HG03025 (cell line): ENCODE results near the gene SDR39U1.
A peak's percentile ranks its signal among the peaks of the same experiment; 100 is the strongest.

Experiments used
- ATAC-seq: cut with Tn5 transposase; IDR thresholded peaks from one replicate; pipeline ENCODE4 v1.9.1; 2021; ENCODE audit warnings: mild to moderate bottlenecking, moderate library complexity; ENCODE audit not compliant: unreplicated experiment, low FRiP score

The SDR39U1 gene

DNA sequence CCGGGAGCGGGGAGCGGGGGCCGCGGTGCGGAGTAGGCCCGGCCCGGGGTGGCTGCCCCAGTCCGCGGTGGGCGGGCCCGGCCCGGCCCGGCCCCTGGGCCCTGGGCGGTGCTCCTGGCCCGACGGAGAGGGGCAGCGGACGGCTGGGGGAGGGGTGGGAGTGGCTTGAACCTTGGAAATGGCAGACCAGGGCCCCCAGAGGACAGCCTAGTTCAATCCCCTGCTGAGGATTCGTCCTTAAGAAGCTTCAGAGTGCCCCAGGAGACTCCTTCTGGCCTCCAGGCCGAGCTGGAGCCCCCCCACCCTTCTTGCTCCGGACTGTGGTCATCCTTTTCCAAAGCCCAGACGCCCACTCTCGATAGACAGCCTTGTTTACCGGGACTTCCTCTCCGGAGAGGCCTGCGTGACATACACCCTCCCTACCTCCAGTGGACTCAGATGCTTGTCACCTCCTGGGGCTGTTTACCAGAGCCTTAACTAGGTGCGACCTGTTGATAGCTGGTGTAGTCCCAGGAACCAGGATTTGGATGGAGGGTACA, 12.4 kb downstream of the SDR39U1 start:
- ATAC-seq = peak; percentile 46

DNA sequence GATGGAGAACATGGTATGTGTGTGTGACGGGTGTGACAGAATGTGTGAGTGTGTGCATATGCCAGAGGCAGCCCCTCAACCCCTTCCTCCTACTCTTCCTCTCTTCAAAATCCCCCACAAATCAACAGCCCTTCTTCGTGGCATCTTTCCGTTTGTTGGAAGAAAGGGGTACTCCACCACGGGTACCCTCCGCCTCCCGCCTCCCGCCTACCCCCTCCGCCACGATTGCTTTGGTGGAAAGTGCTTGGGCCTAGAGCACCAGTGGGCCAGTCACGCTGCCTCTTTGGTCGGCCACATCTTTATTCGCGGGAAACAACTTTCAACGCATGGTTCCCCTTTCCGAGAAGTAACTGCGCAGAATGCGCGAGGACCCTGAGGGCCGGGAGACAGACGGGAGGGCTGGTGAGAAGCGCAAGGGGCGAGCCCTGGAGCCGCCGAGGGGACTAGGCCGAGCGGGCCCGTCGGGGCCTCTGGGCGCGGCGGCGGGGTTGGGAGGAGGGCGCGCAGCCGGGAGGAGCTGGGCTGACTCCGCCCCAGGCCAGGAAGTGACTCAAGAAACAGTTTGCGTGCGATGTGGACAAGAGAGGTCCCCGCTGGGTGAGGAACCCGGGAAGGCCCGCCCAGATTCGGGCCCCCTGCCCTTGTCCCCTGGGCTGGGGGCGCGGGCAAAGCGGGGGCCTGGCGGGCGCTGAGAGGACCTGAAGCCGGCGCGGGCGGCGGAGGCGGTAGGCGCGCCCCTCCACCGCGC, 13.0 kb downstream of the SDR39U1 start, which contains the start of the genes CBLN3 and KHNYN:
TSS of gene CBLN3 (minus strand) at position 274 of the 748 bp plus-strand sequence. CDS start 614 bp downstream, outside the sequence.
TSS of gene KHNYN (plus strand) at position 560 of the 748 bp plus-strand sequence. CDS start 777 bp downstream, outside the sequence.
- peak; percentile 83 for ATAC-seq

DNA sequence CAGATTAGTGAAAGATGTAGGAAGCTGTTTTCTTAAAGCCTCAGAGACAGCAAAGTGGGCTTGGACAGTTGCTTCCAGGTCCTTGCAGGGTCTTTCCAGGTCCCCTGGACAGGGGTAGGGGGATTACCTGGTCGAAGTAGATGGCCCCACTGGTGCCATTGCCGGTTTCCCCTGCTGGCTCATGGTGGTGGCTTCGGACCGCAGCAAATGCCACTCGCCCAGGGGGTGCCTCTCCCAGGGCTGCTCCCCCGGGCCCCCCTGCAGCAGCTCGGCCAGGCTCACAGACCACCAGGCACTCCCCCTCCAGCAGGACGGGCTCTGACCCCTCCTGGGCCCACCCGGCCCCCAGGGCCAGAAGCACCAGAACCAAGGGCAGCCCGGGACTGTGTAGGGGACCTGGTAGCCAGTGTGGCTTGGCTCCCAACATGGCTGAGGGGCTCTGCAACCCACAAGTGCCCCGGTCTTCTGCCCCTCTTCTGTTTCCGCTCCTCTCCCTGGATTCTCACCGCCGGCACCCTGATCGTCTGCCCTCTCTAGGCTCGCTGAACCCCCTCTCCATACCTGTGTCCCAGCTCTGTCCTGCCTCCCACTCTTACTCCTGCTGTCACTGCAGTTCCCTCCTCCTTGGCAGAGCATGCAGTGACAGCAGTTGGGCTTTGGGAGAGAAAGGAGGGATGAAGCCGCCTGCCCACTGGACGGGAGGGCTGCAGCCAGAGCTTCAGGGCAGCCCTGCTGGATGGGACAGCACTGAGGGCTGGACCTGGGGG, 13.8 kb downstream of the SDR39U1 start:
- ATAC-seq = no peak

DNA sequence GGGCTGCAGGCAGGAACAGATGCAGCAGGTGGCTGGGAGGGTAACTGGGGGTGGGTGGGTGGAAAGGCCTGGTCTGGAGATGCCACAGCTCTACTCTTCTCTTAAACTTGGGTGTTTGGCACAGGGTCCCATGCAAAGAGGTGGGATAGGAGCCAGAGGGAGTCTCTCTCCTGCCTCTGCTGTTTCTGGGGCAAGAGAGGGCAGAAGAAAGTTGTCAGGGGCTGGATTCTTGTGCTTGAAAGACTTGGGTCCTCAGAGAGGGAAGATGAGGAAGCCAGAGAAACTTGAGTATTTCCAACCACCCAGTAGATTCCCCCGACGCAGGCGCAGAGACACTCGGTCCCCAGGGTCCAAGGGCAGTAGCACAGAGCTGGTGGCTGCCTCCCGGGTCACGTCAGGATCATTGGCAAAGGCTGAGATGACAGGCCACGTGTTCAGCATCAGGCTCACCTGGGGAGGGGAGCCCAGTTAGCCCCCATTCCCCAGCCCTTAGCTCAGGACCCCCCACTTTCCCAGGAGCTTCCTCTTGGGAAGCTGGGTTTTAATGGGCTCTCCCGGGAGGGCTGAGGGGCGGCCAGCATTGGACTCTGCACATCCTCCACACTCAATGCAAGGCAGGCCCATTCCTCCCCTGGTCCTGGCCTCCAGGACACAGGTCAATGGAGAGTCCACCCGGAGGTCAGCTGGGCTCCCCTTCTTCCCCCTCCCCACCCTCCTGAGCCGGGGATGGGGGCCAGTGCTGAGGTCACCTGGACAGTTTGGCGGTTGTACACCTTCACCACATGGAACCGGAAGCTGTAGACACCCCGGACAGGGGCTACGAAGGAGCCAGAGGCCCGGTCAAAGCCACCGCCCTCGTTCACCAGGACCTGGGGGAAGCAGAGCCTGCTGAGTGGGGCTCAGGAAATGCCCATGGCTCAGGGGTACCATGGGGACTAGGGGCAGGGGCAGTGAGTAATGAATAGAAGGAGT, 14.8 kb downstream of the SDR39U1 start:
- no peak for ATAC-seq

DNA sequence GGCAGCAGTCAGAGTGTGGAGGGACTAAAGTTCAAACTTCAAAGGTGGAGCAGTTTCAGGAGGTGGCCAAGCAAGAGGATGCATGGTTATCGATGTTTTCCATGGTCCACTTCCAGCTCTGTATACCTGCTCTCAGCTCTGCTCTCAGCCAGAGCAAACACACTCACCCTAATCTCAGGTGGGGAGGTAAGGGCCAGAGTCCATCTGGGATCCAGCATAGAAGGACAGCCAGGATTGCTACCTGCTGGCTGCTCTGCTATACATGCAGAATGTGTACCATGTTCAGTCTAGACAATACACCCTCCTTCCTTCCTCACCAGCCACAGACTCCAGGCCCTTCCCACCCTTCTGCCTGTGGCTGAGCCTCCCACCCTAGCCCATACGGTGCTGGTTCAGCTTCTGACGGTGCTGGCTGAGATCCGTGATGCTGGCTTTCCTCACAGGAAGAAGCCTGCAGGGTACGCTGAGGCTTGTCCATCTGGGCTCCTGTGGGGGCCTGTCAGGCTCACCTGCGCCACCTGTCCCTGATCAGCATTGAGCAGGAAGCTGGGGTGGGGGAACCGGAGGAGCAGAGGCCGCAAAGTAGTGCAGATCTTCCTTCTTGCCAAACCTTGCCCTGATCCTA, 15.6 kb downstream of the SDR39U1 start:
- ATAC-seq = no peak

DNA sequence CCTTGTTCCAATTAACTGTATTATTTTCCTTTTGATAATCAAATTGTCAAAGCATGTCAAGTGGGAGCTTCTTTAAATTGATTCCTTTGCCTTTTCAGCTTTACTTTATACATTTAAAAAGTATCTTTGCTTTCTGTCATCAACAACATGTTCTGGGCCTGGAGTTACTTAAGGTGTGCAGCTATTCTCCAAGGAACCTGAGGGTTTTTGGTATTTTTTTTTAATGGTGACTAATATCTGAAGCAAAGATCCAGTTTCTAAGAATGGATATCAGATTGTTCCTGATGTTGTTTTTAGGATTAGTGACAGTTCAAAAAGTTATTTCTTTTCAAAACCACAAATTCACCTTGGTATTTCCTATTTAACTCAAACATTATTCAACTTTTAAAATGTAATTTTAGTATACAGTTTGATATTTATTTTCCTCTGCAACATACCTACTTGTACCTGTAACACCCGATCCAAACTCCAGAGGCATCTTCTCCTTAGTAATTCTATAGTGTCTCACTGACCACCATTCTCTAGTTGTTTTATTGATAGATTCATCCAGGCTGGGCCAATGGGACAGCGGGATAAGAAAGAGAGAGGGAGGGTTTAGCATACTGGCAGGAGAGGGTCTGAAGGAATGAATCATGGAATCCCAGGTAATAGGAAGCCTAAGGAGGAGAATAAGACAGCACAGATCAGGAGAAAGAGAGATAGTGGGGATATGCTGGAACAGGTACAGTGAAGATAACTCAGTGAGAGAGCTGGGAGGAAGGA, 16.2 kb downstream of the SDR39U1 start:
- ATAC-seq = no peak

DNA sequence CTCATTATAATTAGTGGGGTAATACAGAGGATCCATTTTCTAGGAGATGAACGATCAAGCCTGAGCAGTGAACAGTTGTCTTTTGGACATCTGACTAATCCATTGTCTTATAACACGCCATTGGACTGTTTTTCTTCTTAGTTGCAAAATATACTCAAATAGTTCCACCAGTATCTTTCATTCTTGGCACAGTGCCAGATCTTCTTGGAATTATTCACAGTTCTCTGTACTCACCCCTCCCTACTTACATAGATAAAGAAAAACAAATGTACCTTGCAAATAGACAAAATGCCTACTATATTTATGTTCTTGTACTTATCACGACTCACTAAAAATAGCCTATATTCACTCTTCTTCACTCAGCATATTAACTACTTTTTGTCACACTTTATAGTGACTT, 16.9 kb downstream of the SDR39U1 start:
- ATAC-seq = no peak

DNA sequence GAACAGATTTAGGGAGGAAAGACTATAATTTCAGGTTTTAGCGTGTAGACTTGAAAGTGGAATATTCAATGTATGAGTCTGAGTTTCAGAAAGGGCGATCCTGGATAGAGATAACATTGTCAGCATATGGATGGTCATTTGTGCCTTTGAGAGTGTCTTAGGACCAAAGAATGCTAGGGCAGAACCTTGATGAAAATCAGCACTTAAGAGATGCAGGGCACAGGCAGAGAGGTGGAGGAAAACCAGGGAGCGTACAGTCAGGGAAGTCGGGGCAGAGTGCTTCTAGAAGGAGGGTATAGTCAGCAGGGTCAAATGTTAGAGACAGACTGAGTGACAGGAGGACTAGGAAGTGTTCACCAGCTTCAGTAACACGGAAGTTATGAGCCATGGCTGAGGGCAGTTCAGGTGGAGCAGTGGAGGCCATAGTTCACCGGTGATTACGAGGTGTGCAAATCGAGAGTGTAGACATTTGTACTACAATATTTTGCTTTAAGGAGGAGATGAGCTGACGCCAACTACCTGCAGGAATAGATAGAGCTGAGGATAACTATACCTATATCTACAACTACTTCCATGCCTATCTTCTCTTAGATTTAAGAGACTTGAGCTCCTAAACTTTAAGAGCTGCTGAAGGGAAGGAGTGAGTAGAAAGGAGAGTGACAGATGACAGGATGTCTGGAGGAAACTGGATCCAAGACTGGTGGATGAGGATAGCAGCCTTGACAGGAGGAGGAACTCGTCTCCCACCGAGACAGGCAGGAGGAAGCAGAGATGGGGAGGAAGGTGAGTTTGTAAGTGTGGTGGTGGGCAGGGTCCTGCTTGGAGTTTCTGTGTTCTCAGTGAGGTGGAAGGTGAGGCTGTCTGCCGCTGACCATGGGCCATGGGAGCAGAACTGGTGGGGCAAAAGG, 19.6 kb downstream of the SDR39U1 start:
- ATAC-seq = no peak

DNA sequence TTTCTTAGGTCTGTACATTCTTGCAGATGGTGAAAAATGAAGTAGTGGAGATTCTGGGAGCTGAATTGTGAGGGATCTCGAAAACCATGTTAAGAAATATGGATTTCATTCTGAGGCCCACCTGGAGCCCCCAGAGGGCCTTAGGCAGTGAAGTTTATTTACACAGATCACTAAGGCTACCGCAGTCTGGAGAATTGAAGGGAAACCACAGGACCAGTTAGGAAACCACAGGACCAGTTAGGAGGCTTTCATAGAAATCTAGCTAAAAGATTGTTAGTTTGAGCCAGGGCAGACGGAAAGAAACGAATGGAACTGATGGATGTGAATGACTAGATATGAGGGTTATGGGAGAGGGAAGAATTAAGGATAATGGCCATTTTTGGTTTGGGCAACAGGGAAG, 20.3 kb downstream of the SDR39U1 start:
- ATAC-seq = no peak

DNA sequence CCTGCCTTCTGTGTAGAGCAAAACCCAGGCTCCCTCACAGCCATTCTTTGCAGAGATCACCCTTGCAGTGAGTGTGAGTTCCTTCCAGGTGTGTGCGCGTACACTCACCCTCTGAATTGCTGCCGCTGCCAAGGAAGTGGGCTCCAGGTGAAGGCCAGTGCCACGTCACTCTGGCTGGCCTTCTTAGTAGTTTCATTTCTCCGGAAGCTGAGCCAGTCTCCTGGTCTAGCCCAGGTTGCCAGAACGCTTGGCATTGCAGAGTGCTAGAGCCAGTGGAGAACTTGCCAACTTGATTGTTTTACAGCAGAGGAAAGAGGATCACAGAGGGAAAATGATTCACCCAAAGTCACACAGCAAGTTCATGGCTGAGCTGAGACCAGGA, 24.1 kb downstream of the SDR39U1 start:
- ATAC-seq = no peak

DNA sequence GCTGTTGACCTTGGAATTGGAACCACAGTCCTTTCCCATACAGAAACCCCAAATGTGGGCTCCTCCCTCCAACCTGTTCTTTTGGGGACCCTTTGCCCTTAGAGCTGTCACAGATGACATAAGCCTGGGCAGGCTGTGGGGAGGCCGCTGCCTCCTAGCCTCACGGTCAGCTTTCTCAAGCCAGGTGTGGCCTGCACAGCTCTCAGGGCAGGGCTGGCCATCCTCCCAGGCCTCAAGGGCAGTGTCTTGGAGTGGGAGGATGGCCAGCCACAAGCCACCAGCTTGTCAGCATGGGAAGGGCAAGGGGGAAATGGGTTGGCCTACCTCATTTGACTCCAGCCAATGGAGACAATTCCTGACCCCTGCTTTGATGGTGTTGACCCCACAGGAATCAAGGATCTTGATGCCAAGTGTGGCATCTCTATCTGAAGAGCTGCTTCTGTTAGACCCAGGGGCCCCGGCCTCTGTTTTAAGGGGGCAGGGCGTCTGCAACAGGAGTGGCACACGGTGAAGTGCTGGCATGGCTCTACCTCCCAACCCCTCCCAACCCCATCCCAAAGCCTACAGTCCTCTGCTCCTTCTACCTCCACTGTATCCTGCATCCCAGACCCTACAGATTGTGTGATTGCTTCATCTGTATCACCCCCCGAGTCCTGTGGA, 24.6 kb downstream of the SDR39U1 start:
- no peak for ATAC-seq

DNA sequence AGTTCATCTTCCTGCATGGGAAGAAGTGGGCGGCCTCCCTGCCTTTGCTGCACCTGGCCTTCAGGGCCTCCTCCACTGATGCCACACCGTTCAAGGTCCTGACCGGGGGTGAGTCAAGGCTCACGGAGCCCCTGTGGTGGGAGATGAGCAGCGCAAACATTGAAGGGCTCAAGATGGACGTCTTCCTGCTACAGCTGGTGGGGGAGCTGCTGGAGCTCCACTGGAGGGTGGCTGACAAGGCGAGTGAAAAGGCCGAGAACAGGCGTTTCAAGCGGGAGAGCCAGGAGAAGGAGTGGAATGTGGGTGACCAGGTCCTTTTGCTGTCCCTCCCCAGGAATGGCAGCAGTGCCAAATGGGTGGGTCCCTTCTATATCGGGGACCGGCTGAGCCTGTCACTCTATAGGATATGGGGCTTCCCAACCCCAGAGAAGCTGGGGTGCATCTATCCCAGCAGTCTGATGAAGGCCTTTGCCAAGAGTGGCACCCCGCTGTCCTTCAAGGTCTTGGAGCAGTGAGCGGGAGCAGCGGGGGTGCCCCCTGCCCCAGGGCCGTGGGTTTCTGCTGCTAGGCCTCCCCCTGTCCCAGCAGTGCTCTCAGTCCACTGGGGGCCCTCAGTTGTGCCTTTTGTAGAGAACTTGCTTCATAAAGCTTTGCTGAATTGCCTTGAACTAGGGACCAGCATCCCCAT, 25.5 kb downstream of the SDR39U1 start:
- ATAC-seq = no peak

DNA sequence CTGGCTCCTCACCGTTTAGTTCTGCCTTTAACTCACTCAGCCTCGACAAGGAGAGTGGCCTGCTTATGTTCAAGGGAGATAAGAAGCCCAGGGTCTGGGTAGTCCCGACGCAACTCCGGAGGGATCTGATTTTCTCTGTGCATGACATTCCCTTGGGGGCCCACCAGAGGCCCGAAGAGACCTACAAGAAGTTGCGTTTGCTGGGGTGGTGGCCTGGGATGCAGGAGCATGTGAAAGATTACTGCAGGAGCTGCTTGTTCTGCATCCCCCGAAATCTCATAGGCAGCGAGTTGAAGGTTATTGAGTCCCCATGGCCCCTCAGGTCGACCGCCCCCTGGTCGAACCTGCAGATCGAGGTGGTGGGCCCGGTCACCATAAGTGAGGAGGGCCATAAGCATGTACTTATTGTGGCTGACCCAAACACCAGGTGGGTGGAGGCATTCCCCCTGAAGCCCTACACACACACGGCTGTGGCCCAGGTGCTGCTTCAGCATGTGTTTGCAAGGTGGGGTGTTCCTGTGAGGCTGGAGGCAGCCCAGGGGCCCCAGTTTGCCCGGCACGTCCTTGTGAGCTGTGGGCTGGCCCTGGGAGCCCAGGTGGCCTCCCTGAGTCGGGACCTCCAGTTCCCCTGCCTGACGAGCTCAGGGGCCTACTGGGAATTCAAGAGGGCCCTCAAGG, 26.2 kb downstream of the SDR39U1 start:
- ATAC-seq = no peak

DNA sequence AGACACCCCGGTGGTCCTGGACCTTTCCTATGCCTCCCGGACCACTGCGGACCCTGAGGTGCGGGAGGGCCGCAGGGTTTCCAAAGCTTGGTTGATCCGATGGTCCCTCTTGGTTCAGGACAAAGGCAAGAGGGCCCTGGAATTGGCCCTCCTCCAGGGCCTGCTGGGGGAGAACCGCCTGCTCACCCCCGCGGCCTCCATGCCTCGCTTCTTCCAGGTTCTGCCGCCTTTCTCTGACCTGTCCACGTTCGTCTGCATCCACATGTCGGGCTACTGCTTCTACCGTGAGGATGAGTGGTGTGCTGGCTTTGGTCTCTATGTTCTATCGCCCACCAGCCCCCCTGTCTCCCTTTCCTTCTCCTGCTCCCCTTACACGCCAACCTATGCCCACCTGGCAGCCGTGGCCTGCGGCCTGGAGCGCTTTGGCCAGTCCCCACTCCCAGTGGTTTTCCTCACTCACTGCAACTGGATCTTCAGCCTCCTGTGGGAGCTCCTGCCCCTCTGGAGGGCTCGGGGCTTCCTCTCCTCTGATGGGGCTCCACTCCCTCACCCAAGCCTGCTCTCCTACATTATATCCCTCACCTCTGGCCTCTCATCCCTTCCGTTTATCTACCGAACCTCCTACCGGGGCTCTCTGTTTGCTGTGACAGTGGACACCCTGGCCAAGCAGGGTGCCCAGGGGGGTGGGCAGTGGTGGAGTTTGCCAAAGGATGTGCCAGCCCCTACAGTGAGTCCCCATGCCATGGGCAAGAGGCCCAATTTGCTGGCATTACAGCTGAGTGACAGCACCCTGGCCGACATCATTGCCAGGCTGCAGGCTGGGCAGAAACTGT, 26.9 kb downstream of the SDR39U1 start:
- ATAC-seq = no peak

DNA sequence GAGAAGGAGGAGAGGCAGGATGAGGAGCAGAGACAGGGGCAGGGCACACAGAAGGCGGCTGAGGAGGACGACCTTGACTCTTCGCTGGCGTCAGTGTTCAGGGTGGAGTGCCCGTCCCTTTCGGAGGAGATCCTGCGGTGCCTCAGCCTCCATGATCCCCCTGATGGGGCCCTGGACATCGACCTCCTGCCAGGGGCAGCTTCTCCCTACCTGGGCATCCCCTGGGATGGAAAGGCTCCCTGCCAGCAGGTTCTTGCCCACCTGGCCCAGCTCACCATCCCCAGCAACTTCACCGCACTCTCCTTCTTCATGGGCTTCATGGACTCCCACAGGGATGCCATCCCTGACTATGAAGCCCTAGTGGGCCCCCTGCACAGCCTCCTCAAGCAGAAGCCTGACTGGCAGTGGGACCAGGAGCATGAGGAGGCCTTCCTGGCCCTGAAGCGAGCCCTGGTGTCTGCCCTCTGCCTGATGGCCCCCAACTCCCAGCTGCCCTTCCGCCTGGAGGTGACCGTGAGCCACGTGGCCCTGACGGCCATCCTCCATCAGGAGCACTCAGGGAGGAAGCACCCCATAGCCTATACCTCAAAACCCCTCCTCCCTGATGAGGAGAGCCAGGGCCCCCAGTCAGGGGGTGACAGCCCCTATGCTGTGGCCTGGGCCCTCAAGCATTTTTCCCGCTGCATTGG, 27.7 kb downstream of the SDR39U1 start:
- ATAC-seq = no peak
